ENCODE data around the gene PUSL1.

PUSL1 gene, protein sequence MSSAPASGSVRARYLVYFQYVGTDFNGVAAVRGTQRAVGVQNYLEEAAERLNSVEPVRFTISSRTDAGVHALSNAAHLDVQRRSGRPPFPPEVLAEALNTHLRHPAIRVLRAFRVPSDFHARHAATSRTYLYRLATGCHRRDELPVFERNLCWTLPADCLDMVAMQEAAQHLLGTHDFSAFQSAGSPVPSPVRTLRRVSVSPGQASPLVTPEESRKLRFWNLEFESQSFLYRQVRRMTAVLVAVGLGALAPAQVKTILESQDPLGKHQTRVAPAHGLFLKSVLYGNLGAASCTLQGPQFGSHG

GRCh38 chr1:1307923-1308755 lies at the start of gene PUSL1, which contains the start of gene ACAP3:
Gene PUSL1, plus strand, starts transcription at chr1:1308597. Its CDS starts 47 bp downstream, at chr1:1308644.
Gene ACAP3, minus strand, starts transcription at chr1:1307930. Its CDS starts 115 bp downstream, at chr1:1307815.
- peak; percentile 94 to 98 for DNase-seq

- no peak for DNase-seq
Observed at GRCh38 chr1:1259119-1259488, 49.3 kb upstream of the PUSL1 start.

DNA sequence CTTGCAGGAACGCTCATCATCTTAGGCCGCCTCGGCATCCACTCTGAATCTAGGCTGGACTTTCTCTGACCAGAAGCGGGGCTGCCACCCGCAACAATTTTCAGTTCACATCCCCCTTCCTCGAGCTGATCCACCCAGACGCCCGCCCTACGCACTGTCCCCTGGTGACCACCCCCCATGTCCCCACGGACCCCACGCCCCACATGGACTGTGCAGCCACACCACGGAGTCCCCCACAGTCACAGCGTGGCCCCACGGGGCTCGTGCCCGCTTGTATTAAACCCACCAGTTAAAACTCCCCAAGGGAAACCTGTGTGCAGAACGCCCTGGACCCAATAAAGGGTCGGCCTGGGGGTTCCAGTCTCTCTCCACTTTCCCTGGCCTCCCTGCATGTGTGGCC lies 48.9 kb upstream of the PUSL1 start:
- DNase-seq, result no peak

DNA sequence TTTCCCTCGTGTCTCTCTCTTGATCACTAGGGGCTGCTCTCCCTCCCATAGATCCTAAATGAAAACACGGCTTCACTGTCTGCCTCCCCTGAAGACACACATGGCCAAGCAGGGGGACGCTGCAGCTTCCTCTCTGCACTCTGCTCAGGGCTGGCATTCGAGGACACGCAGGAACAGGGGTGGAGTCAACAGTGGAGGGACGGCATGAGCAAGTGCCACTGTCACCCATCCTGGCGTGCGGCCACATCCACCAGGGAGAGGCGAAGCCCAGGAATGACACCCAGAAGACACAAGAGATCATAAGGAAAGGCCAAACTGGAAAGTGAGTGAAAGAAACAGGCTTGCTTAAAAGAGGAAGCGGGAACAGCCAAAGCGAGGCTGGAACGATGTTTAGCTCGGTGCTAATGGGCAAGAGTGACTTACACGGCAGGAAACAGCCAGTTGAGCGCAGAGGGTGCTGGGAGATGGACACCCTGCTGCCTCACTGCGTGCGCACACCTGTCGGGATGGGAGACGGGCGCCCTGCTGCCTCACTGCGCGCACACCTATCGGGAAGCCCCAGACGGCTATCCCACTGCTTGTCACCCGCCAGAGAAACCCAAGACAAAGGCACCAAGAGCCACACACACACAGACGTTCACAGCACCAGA lies 48.3 kb upstream of the PUSL1 start:
- DNase-seq, result no peak

DNA sequence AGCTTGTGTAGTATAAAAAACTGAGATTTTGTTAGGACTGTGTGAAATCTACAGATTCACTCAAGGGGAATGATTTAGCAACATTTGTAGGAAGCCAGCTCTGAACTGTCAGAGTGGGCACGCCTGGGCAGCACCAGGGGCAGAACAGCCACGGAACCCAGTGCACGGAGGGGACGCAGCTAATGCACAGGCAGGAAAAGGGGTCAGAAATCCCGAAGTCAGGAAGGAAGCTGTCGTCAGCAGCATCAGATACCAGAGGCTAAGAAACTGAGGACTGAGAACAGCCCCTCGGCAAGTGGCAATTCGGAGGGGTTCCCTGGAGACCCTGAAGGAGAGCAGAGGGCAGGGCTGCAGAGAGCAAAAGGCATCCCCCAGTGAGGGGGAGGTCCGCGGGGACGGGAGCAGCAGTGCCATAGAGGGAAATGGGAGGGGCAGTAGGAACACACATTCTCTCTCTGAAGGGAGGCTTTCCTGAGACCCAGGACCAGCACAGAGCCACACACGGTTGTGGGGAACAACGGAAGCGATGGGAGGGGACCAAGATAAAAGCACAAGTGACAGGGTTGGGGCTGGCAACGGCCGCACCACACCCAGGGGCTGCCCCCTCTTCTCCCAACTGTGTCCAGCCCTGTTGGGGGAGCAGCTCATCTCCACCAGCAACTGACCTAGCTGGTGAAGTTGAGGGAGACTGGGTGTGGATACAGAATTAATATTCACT lies 47.4 kb upstream of the PUSL1 start:
- no peak for DNase-seq

GRCh38 chr1:1262071-1262470 lies 46.3 kb upstream of the PUSL1 start:
- DNase-seq, result no peak

- no peak for DNase-seq
Observed at GRCh38 chr1:1262758-1263157, 45.6 kb upstream of the PUSL1 start.

DNA sequence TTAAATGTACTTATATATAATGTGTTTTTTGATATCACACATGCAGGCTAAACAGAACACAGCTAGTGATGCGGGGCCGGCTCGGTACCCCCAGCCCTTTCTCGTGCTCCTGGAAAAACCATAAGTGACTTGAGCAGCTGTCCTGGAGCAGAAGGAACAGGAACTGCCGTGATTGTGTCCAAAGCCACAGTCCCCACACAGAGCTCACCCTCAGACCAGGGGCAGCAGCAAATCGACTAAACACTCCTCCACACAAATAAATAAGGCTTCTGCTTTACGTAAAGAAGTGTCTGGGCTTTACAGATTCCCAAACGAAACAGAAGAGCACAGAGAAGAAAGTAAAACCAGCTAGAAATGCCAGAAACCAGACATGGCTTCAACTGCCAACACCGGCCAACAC lies 44.4 kb upstream of the PUSL1 start:
- no peak for DNase-seq

- no peak for DNase-seq
Observed at GRCh38 chr1:1264868-1265272, 43.5 kb upstream of the PUSL1 start.

DNA sequence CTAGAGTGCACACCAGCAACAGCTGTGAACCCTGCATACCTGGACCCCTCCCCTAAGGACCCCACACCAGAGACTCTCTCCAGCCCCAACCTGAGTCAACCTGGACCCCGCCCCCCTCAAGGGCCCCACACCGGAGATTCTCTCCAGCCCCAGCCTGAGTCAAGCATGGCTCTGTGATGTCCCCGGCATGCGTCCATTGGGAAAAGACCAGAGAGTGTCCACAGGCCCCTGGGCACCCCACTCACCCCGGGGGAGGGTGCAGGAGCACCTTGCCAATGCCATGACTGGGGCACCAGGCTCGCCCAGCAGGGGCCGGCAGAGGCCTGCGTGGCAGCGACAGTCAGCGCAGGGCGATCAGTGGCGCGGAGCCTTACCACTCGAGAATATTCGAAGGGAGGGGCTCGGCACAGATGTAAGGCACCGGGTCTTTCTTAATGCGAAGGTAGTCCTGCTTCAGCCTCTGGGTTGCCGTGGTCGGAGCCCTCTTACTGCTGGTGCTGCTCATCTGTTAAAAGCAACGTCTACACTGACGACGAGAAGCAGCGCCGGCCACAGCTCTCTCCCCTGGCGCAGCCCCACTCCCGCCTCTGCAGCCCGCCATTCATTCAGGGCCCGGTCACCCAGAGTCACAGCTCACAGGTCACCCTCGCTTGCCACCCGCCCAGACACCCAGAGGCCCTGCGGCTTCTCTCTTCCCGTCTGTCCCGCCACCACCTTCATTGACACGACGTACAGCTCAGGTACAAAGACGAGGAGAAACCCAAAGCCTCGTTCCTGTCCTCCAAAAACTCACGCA lies 40.7 kb upstream of the PUSL1 start:
- no peak for DNase-seq

DNA sequence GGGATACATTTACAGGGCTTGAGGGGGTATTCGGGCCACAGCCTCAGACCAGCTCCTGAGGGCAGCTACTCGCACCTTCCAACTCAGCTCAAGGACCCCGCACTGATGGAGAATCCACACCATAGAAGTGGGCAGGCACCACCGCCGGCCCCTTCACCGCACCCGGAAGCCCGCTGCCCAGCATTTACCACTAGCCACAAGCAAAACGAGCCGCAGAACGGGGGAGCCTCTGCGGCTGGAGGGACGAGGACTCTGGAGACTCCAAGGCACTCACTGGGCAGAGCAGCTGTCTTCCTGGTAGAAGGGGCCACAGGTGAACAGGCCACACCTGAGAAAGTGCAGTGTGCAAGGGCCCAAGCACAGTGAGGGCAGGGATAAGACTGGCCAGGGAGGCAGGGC lies 40.1 kb upstream of the PUSL1 start:
- no peak for DNase-seq

DNA sequence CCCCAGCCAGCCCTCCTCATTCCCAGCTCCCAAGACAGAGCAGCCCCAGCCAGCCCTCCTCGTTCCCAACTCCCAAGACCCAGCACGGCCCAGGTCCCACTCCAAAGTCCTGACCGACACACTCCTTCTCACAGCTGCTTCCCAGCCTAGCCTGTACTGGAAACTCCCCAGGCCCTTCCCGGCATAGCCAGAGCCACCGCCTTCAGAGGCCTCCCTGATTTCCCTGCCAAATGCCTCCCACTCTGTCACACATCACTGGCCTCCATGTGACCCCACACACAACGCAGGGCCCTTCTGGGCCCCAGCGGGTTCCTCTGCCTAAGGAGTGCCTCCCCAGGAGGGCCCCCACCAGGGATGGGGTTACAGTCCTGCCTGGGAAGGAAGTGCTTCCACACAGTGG lies 37.6 kb upstream of the PUSL1 start:
- no peak for DNase-seq

DNA sequence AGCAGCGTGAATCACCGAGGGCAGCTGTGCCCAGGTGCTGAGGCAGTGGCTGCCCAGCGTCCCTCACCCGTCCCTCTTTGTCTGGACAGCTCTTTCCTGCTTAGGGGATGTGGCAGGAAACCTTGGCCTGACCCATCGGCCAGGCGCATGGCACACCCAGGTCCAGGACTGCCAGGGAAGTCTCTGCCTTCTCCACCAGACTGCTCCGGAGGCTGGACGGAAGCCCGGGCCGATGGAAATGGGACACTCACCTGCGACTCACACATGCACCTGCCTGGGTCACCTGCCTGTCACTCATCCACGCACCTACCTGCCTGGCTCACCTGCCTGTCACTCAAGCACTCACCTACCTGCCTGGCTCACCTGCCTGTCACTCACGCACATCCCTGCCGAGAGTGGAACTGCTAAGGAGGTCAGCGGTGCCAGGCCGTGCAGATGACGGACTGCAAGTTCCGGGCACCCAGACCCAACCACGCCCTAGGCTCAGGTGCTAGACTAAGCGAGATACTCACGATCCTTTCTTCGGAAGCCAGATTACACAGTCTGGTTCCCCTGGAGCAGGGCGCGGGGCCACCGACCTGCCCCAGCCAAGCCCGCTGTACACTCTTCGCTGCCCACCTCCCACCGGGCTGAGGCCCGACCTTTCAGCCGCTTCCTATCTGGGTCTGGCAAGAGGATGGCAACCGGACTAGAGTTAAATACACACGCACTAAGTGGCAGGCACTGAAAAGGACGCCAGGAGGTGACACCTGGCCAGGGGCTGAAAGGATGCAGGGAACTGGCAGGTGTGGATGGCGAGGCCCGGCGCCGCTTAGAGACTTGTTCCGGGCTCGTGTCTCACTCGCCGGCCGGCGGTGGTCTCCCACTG lies 35.8 kb upstream of the PUSL1 start:
- no peak for DNase-seq

GRCh38 chr1:1273209-1273511 lies 35.2 kb upstream of the PUSL1 start:
- no peak for DNase-seq

- DNase-seq, result peak; percentile 65 to 93
Observed at GRCh38 chr1:1273512-1274298, 34.7 kb upstream of the PUSL1 start, which contains the start of gene UBE2J2. Gene UBE2J2, minus strand, starts transcription at chr1:1273854. Its CDS starts 5,862 bp downstream, at chr1:1267992.

GRCh38 chr1:1274299-1274930 lies 34.0 kb upstream of the PUSL1 start:
- no peak for DNase-seq

DNA sequence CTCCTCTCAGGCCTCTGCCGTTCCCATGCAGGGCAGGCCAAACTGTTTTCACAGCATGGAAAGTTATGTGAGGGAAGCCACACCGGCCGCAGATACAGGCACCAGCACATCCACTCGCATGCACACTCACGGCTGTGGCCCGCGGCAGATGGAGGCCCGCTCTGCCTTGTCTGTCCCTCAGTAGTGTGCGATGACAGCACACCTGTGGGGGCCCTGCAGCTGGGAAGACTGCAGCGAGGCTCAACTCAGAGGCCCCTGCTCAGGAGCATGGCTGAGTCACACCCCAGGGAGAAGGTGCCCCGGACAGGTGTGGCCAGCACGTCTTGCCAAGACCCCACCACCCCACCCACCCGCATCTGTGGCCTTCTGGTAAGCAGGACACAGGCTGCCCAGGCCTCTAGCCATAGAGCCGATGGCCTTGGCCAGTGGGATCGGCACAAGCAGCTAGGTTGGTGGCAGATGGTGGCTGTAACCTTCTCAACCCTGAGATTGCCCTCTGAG lies 33.4 kb upstream of the PUSL1 start:
- DNase-seq, result no peak

- DNase-seq, result no peak
Observed at GRCh38 chr1:1275836-1276235, 32.6 kb upstream of the PUSL1 start.

GRCh38 chr1:1278620-1279019 lies 29.8 kb upstream of the PUSL1 start:
- DNase-seq, result no peak

DNA sequence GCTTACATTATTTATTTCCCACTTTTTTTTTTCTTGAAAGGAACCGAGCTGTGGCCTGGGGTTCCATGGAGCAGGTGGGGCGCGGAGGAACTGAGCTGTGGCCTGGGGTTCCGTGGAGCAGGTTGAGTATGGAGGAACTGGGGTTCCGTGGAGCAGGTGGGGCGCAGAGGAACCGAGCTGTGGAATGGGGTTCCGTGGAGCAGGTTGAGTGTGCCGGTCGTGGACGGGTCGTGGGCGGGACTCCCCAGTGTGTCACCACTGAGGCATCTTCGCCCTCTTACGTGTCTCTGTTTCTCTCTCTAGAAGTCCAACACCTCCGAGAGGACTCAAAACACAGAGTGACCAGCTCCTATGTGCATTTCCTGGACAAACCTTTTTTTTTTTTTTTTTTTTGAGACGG lies 29.4 kb upstream of the PUSL1 start:
- no peak for DNase-seq

Data from NCI-H446 (cell line).